Activated T-cell treated with anti-CD3 and anti-CD28 coated beads for 1 hour (primary cell): Measurements from ENCODE around the gene AP2A2.

Source experiments
- DNase-seq: peaks from one replicate; pipeline ENCODE4 v3.0.0-alpha.2; 2020; ENCODE audit warnings: low read depth

The AP2A2 gene

GRCh38 chr11:924406-925157 is 1.1 kb upstream of the AP2A2 start:
- DNase-seq, result no peak

- DNase-seq, result no peak
These were observed 543 bp upstream of the AP2A2 start for GRCh38 chr11:925158-925495.

GRCh38 chr11:926341-926916 is 759 bp downstream of the AP2A2 start:
- no peak for DNase-seq

GRCh38 chr11:927871-928270 is 2.2 kb downstream of the AP2A2 start:
- DNase-seq, result no peak

- DNase-seq, result no peak
These were observed 3.1 kb downstream of the AP2A2 start for GRCh38 chr11:928786-929185.

- DNase-seq, result no peak
These were observed 3.7 kb downstream of the AP2A2 start for GRCh38 chr11:929405-929804.

GRCh38 chr11:931385-931784 is 5.7 kb downstream of the AP2A2 start:
- DNase-seq, result no peak

- DNase-seq, result no peak
These were observed 6.8 kb downstream of the AP2A2 start for GRCh38 chr11:932435-932834.

GRCh38 chr11:933142-933851 is 7.6 kb downstream of the AP2A2 start:
- no peak for DNase-seq

- no peak for DNase-seq
These were observed 8.3 kb downstream of the AP2A2 start for GRCh38 chr11:933936-934335.

GRCh38 chr11:934527-934926 is 8.9 kb downstream of the AP2A2 start:
- no peak for DNase-seq

- no peak for DNase-seq
These were observed 10.5 kb downstream of the AP2A2 start for GRCh38 chr11:936199-936598.

- DNase-seq, result no peak
These were observed 12.2 kb downstream of the AP2A2 start for GRCh38 chr11:937841-938261.

GRCh38 chr11:940496-941135 is 14.9 kb downstream of the AP2A2 start:
- no peak for DNase-seq

GRCh38 chr11:942823-943222 is 17.2 kb downstream of the AP2A2 start:
- no peak for DNase-seq

GRCh38 chr11:944711-945470 is 19.2 kb downstream of the AP2A2 start:
- no peak for DNase-seq

GRCh38 chr11:945986-946385 is 20.3 kb downstream of the AP2A2 start:
- no peak for DNase-seq

GRCh38 chr11:947744-948143 is 22.1 kb downstream of the AP2A2 start:
- no peak for DNase-seq

GRCh38 chr11:951507-951906 is 25.8 kb downstream of the AP2A2 start:
- DNase-seq, result no peak

- no peak for DNase-seq
These were observed 27.0 kb downstream of the AP2A2 start for GRCh38 chr11:952406-953385.

- DNase-seq, result no peak
These were observed 27.8 kb downstream of the AP2A2 start for GRCh38 chr11:953512-953911.
